ENCODE measurements around the gene TGFBRAP1. TPM values are rescaled to one million over a fixed set of nuclear protein-coding genes. Genes with fewer than 3 reads are reported as not detected.

Gene TGFBRAP1
- total and polyA plus RNA-seq, 8 donors = 3.6 to 11.5 (median 8.7) TPM

DNA sequence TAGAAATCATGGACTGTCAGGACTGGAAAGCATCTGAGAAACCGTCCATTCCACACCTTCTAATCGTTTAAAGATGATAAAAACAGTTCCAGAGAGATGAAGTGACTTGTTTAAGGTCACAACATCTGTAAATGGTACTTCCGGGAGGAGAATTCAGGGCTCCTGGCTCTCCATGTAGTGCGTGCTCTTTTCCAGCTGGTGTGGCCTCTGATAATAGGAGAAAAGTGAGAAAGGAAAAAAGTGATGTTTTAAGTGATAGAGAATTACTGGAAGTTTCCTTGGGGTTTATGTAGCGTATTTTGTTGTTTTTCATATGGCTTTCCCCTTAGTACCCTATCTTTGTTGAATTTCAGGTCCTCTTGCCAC lies 8.5 kb upstream of the TGFBRAP1 start:
- H3K27ac ChIP-seq = peak overlapping the region; percentile 92 to 96 (median 93)
- H3K4me1 ChIP-seq = peaks cover 4 to 20% (median 9%) of the 10 kb centered on the region in 3 donors
- peaks cover 0 to 30% (median 6%) of the 10 kb centered on the region in 3 donors for H3K36me3 ChIP-seq
- TF ChIP-seq, protein P1, sequence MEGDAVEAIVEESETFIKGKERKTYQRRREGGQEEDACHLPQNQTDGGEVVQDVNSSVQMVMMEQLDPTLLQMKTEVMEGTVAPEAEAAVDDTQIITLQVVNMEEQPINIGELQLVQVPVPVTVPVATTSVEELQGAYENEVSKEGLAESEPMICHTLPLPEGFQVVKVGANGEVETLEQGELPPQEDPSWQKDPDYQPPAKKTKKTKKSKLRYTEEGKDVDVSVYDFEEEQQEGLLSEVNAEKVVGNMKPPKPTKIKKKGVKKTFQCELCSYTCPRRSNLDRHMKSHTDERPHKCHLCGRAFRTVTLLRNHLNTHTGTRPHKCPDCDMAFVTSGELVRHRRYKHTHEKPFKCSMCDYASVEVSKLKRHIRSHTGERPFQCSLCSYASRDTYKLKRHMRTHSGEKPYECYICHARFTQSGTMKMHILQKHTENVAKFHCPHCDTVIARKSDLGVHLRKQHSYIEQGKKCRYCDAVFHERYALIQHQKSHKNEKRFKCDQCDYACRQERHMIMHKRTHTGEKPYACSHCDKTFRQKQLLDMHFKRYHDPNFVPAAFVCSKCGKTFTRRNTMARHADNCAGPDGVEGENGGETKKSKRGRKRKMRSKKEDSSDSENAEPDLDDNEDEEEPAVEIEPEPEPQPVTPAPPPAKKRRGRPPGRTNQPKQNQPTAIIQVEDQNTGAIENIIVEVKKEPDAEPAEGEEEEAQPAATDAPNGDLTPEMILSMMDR (IDR thresholded peaks at IDR 0.05) = no peak
- H3K9me3 ChIP-seq = no peaks in the 10 kb centered on the region
- no peaks in the 10 kb centered on the region for H3K27me3 ChIP-seq
- intact Hi-C loops (cut with DNase I) = no loop called here
- no peak for DNase-seq
- H3K4me3 ChIP-seq = peak overlapping the region; percentile 71 to 89 (median 79)
- WGBS, 2 donors = 3 to 6% methylated on average over 5 of the region's 5 CpGs
- ATAC-seq = peak; percentile 21 to 45 (median 29)
- no peak for FAIRE-seq

DNA sequence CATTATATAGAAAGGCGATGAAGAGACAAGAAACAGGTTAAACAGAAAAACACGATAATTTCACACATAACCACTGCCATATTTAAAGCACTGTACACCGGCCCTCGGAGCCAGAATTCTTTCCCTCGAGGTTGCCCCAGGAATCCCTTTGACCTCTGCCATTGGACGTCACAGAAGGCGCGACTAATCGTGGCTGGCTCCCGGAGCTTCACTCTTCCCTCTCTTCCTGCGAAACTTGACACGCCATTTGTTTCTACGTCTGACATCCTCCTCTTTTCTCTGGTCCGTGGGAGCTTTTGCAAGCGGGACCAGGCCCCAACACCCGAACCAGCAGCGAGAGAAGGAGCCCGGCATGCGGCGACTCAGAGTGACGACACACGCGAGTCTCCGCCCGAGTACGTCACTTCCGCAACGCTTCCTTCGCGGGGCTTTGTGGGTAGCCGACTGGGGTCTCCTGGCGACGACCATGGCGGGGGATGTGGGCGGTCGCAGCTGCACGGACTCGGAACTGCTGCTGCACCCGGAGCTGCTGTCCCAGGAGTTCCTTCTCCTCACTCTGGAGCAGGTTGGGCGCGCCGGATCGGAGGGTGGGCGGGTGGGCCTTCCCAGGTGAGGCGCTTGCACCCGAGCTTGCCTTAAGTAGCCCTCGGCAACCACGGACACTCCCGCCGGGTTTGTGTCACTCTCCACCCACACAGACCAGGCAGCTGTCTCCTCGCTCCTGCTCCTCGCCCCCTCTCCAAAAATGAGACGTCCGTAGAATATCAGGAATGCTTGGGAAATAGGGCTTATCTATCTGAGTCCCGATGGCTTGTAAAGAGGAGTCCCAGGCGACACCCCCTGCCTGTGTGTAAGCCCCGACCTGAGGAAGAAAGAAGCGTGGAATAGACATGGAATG lies 7.8 kb upstream of the TGFBRAP1 start, which contains the start of gene C2orf49:
Gene C2orf49 (plus strand): TSS at position 419 of the 898 bp plus-strand sequence. CDS start 48 bp downstream, at position 467.
- Histone ChIP-seq H3K4me3 (peak within 1 kb of the TSS; percentile 71 to 89 (median 79)), H3K9me3 (no peaks in the 10 kb centered on the region), H3K27me3 (no peaks in the 10 kb centered on the region), H3K27ac (peak within 1 kb of the TSS; percentile 92 to 96 (median 93)), H3K4me1 (peaks cover 4 to 20% (median 9%) of the 10 kb centered on the region in 3 donors), H3K36me3 (peaks cover 0 to 24% (median 5%) of the 10 kb centered on the region in 3 donors)
- intact Hi-C loops (cut with DNase I) = no loop called here
- WGBS, 2 donors = 0% methylated on average over 58 of the region's 58 CpGs
- TF ChIP-seq, protein P1 (IDR thresholded peaks at IDR 0.05) = no peak
- peak; percentile 80 to 92 (median 84) for DNase-seq
- FAIRE-seq = no peak
- ATAC-seq = peak; percentile 95 to 98 (median 97)

DNA sequence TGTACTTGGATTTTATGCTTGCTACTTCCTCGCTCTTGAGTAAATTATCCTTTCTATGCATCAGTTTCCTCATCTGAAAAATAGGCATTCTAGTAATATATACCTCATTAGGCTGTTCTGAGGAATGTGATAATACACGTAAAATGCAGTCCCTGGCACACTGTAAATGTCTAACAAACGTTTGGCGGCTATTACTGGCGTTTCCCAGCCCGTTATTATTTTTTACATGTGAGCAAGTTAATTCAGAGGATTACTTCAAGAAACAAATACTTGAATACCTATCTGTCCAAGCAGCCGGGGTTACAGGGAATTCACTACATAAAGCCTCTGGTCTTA lies 7.2 kb upstream of the TGFBRAP1 start:
- DNase-seq (no peak), ATAC-seq (no peak), FAIRE-seq (no peak)
- intact Hi-C loops (cut with DNase I) = no loop called here
- H3K27me3 ChIP-seq = no peaks in the 10 kb centered on the region
- H3K4me3 ChIP-seq = peak overlapping the region; percentile 71 to 89 (median 79)
- H3K27ac ChIP-seq = peak overlapping the region; percentile 92 to 96 (median 93)
- WGBS, 2 donors = 2 to 3% methylated on average over 7 of the region's 7 CpGs
- H3K36me3 ChIP-seq = peaks cover 0 to 20% (median 0%) of the 10 kb centered on the region in 3 donors
- H3K9me3 ChIP-seq = no peaks in the 10 kb centered on the region
- TF ChIP-seq, protein P1 (IDR thresholded peaks at IDR 0.05) = no peak
- H3K4me1 ChIP-seq = peaks cover 4 to 20% (median 9%) of the 10 kb centered on the region in 3 donors

DNA sequence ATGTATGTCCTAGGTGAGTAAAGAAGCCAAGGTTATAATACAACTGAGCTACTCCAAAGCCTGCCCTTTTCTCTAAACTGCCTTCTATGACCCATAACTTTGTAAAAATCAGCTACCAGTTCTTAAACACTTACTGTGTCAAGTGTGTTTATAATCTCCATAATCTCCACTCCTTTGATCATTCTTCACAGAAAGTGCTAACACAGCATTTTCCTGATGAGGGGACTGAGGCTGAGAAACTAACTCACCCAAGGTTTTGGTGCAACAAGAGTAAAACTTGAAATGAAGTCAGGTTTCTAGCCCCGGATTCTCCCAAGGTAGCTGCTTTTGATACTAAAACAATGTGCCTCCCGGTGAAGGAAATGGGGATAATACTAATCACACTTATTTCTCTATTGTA lies 5.9 kb upstream of the TGFBRAP1 start:
- Histone ChIP-seq H3K36me3 (peaks cover 0 to 7% (median 0%) of the 10 kb centered on the region in 3 donors), H3K4me3 (no peak overlapping the region), H3K27ac (no peak overlapping the region), H3K9me3 (no peaks in the 10 kb centered on the region), H3K27me3 (no peaks in the 10 kb centered on the region), H3K4me1 (peaks cover 4 to 22% (median 9%) of the 10 kb centered on the region in 3 donors)
- FAIRE-seq (no peak), DNase-seq (no peak), ATAC-seq (no peak)
- intact Hi-C loops (cut with DNase I) = no loop called here
- TF ChIP-seq, protein P1 (IDR thresholded peaks at IDR 0.05) = no peak
- 92 to 96% methylated on average over 2 of the region's 2 CpGs for WGBS, 2 donors

DNA sequence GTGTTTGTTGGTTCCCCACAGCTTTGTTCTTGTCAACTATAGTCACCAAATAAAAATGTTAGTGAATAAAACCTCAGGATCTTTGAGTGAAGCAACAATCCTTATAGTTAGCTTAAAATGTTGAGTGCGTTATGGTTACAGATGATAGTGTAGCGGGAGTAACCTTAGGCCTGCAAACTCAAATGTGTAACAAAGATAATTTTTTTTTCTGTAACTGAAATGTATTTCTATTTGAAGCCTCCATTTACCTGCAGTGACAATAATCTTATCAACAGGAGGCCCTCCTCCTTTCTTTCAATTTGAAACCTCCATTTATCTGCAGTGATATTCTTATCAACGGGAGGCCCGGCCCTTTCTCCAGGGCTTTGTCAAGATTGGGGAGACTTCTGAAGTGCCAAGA lies 4.7 kb upstream of the TGFBRAP1 start:
- Histone ChIP-seq H3K4me1 (peaks cover 4 to 24% (median 9%) of the 10 kb centered on the region in 3 donors), H3K27me3 (no peaks in the 10 kb centered on the region), H3K27ac (no peak overlapping the region), H3K9me3 (no peaks in the 10 kb centered on the region), H3K36me3 (no peaks in the 10 kb centered on the region), H3K4me3 (no peak overlapping the region)
- DNase-seq (no peak), FAIRE-seq (no peak), ATAC-seq (no peak)
- 68 to 73% methylated on average over 4 of the region's 4 CpGs for WGBS, 2 donors
- intact Hi-C loops (cut with DNase I) = no loop called here
- TF ChIP-seq, protein P1 (IDR thresholded peaks at IDR 0.05) = no peak

All from pancreas (tissue), 10 donors.